ENCODE results near the gene MREG. TPM values are rescaled to one million over a fixed set of nuclear protein-coding genes. Genes with fewer than 3 reads are reported as not detected.

Gene MREG
- polyA plus RNA-seq, 3 donors, result 0.14 to 0.47 TPM; not detected in 1

DNA sequence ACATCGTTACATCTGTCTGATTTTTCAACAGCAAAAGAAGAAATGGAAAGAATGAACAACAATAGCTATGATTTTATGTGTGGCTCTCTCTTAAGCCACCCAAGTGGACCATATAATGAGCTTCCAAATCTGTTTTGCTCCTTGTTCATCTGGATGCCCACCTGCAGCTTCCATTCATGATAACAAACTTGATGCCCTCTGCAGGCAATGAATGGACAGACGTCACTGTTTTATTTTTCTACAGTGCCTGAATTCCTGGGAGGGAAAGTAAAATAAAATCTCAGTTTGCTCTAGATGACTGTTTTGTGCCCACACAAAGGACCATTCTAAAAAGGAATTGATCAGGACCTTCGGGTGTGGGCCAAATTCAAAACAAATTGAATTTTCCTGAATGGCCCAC lies 5.0 kb downstream of the MREG start:
- intact Hi-C loops (cut with micrococcal nuclease), result no loop called here
- H3K27me3 Mint-ChIP-seq (ENCODE audit: low read depth in 3 of 3), result peaks cover 9 to 16% (median 15%) of the 10 kb centered on the region in 3 donors
- TF ChIP-seq, protein P1, sequence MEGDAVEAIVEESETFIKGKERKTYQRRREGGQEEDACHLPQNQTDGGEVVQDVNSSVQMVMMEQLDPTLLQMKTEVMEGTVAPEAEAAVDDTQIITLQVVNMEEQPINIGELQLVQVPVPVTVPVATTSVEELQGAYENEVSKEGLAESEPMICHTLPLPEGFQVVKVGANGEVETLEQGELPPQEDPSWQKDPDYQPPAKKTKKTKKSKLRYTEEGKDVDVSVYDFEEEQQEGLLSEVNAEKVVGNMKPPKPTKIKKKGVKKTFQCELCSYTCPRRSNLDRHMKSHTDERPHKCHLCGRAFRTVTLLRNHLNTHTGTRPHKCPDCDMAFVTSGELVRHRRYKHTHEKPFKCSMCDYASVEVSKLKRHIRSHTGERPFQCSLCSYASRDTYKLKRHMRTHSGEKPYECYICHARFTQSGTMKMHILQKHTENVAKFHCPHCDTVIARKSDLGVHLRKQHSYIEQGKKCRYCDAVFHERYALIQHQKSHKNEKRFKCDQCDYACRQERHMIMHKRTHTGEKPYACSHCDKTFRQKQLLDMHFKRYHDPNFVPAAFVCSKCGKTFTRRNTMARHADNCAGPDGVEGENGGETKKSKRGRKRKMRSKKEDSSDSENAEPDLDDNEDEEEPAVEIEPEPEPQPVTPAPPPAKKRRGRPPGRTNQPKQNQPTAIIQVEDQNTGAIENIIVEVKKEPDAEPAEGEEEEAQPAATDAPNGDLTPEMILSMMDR (IDR thresholded peaks at IDR 0.05), result no peak
- Histone ChIP-seq H3K9me3 (replicated peaks in 1 of 2; ENCODE audit: control insufficient read depth in 1 of 2, insufficient read depth in 1 of 2, low read length in 2 of 2) (no peaks in the 10 kb centered on the region), H3K4me3 (replicated peaks in 1 of 3; ENCODE audit: low read depth in 2 of 3, low read length in 3 of 3) (no peak overlapping the region), H3K27ac (ENCODE audit: low read depth in 1 of 2, low read length in 2 of 2) (no peak overlapping the region), H3K4me2 (replicated peaks; ENCODE audit: extremely low read depth, low read length, poor library complexity, severe bottlenecking) (no peak overlapping the region), H3K36me3 (replicated peaks in 1 of 2; ENCODE audit: control insufficient read depth in 1 of 2, insufficient read depth in 2 of 2, low read length in 2 of 2) (no peaks in the 10 kb centered on the region), H3K9ac (ENCODE audit: insufficient read depth, low read length, poor library complexity, severe bottlenecking) (no peak overlapping the region), H3K4me1 (ENCODE audit: control insufficient read depth in 1 of 2, insufficient read depth in 2 of 2, low read length in 2 of 2) (peaks cover 10 to 20% of the 10 kb centered on the region in 2 donors), H3K27me3 (ENCODE audit: control insufficient read depth in 2 of 2, insufficient read depth in 2 of 2, low read length in 2 of 2) (peaks cover 9 to 14% of the 10 kb centered on the region in 2 donors), H4K20me1 (ENCODE audit: insufficient read depth, low read length) (no peaks in the 10 kb centered on the region), H3K79me2 (ENCODE audit: insufficient read depth, low read length) (no peaks in the 10 kb centered on the region), H2AFZ (ENCODE audit: insufficient read depth, low read depth, low read length, poor library complexity, severe bottlenecking) (no peak overlapping the region)
- DNase-seq, result no peak
- WGBS (ENCODE audit: insufficient coverage), result 80% methylated on average over 1 of the region's 3 CpGs
- peaks cover 26% of the 10 kb centered on the region for H3K4me1 Mint-ChIP-seq
- no peak overlapping the region for H3K4me3 Mint-ChIP-seq
- peaks cover 5 to 11% of the 10 kb centered on the region in 2 donors for H3K36me3 Mint-ChIP-seq
- H3K27ac Mint-ChIP-seq, result no peak overlapping the region
- no peaks in the 10 kb centered on the region for H3K9me3 Mint-ChIP-seq

DNA sequence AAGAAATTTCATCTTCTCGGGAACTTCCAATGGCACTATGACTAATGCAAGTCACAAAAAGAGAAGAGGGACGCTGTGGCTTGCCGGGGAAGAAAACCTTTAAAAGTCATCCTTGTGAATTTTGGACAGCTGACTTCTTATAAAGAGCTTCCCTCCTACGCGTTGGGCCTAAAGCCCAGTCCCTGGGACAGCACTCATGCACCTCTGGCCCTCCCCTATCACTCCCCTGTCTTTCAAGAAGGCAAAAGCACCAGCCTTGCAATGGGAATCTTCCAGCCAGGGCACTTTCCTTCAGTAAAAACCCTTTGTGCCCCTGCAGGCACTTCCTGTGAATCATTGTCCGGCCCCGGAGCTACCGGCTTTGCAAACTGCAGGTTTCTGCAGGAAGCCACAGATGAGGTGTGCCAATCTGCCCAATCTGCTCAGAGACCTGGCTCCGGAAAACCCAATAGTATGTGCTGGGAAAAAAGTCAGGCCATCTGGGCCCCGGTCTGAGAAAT lies 7.1 kb downstream of the MREG start:
- Mint-ChIP-seq H3K9me3 (no peaks in the 10 kb centered on the region), H3K27me3 (ENCODE audit: low read depth in 3 of 3) (peaks cover 0 to 3% (median 2%) of the 10 kb centered on the region in 3 donors), H3K36me3 (peaks cover 5 to 9% of the 10 kb centered on the region in 2 donors), H3K4me1 (peaks cover 27% of the 10 kb centered on the region), H3K4me3 (peak overlapping the region in 1 of 2 donors; percentile 57), H3K27ac (peak overlapping the region in 2 of 7 donors; percentile 23 to 53)
- no peaks in the 10 kb centered on the region for H3K36me3 ChIP-seq (replicated peaks in 1 of 2; ENCODE audit: control insufficient read depth in 1 of 2, insufficient read depth in 2 of 2, low read length in 2 of 2)
- 0% methylated on average over 9 of the region's 10 CpGs for WGBS (ENCODE audit: insufficient coverage)
- H4K20me1 ChIP-seq (ENCODE audit: insufficient read depth, low read length), result no peaks in the 10 kb centered on the region
- H2AFZ ChIP-seq (ENCODE audit: insufficient read depth, low read depth, low read length, poor library complexity, severe bottlenecking), result peak overlapping the region; percentile 49
- no peaks in the 10 kb centered on the region for H3K79me2 ChIP-seq (ENCODE audit: insufficient read depth, low read length)
- DNase-seq, result peak; percentile 7 to 77 (median 30)
- peak overlapping the region; percentile 4 for H3K4me2 ChIP-seq (replicated peaks; ENCODE audit: extremely low read depth, low read length, poor library complexity, severe bottlenecking)
- H3K27ac ChIP-seq (ENCODE audit: low read depth in 1 of 2, low read length in 2 of 2), result no peak overlapping the region
- H3K4me3 ChIP-seq (replicated peaks in 1 of 3; ENCODE audit: low read depth in 2 of 3, low read length in 3 of 3), result peak overlapping the region in 1 of 3 experiments; percentile 20
- TF ChIP-seq, protein P1 (IDR thresholded peaks at IDR 0.05), result no peak
- H3K27me3 ChIP-seq (ENCODE audit: control insufficient read depth in 2 of 2, insufficient read depth in 2 of 2, low read length in 2 of 2), result no peaks in the 10 kb centered on the region
- no peaks in the 10 kb centered on the region for H3K9me3 ChIP-seq (replicated peaks in 1 of 2; ENCODE audit: control insufficient read depth in 1 of 2, insufficient read depth in 1 of 2, low read length in 2 of 2)
- peaks cover 6 to 12% of the 10 kb centered on the region in 2 donors for H3K4me1 ChIP-seq (ENCODE audit: control insufficient read depth in 1 of 2, insufficient read depth in 2 of 2, low read length in 2 of 2)
- peak overlapping the region; percentile 41 for H3K9ac ChIP-seq (ENCODE audit: insufficient read depth, low read length, poor library complexity, severe bottlenecking)
- intact Hi-C loops (cut with micrococcal nuclease), result no loop called here
